BE2C (cell line): ENCODE measurements around the gene MTCL1.

Experiments
- DNase-seq: peaks from one replicate; pipeline ENCODE4 v3.0.0-alpha.2; 2020
- H3K27me3 ChIP-seq: fragments of 250-450 bp; sonication (Bioruptor Pico); 2 replicates; pipeline ENCODE4 v1.5.1; 2020; ENCODE audit warnings: mild to moderate bottlenecking
- H3K36me3 ChIP-seq: fragments of 250-450 bp; sonication (Bioruptor Pico); 2 replicates; pipeline ENCODE4 v1.5.1; 2020; ENCODE audit warnings: mild to moderate bottlenecking
- H3K4me1 ChIP-seq: fragments of 250-450 bp; sonication (Bioruptor Pico); 2 replicates; pipeline ENCODE4 v1.5.1; 2020
- H3K4me3 ChIP-seq: 2 replicates; pipeline ENCODE4 v1.5.1; 2011; ENCODE audit warnings: low read depth, low read length
- H3K9me3 ChIP-seq: fragments of 250-450 bp; sonication (Bioruptor Pico); 2 replicates; pipeline ENCODE4 v1.5.1; 2020
- TF ChIP-seq, protein P1 (sequence below): IDR thresholded peaks from 2 replicates; pipeline ENCODE4 v1.5.1; 2012; ENCODE audit warnings: mild to moderate bottlenecking, low read depth, low read length

Gene MTCL1

DNA sequence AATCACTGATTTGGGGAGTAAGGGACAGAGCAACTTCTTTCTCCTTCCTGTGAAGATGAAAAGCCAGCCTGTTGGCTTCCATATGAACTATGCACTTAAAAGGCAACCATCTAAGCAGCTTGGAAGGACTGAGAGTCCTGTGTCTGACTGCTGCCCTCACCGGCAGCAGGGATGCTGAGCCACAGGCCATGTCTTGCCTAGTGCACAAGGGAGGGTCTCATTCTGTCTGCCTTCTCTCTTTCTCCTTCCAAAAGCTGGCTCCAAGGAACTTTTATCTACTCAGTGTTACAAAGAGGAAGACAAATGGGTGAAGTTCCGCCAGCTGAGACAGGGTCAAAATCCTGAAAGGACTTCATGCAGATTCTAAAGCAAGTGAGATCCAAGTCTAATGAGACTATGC is 146.3 kb downstream of the MTCL1 start:
- H3K4me1 ChIP-seq, result no peaks in the 10 kb centered on the region
- H3K9me3 ChIP-seq, result no peaks in the 10 kb centered on the region
- TF ChIP-seq, protein P1, sequence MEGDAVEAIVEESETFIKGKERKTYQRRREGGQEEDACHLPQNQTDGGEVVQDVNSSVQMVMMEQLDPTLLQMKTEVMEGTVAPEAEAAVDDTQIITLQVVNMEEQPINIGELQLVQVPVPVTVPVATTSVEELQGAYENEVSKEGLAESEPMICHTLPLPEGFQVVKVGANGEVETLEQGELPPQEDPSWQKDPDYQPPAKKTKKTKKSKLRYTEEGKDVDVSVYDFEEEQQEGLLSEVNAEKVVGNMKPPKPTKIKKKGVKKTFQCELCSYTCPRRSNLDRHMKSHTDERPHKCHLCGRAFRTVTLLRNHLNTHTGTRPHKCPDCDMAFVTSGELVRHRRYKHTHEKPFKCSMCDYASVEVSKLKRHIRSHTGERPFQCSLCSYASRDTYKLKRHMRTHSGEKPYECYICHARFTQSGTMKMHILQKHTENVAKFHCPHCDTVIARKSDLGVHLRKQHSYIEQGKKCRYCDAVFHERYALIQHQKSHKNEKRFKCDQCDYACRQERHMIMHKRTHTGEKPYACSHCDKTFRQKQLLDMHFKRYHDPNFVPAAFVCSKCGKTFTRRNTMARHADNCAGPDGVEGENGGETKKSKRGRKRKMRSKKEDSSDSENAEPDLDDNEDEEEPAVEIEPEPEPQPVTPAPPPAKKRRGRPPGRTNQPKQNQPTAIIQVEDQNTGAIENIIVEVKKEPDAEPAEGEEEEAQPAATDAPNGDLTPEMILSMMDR, result no peak
- no peak for DNase-seq
- H3K27me3 ChIP-seq, result no peaks in the 10 kb centered on the region
- no peak overlapping the region for H3K4me3 ChIP-seq
- no peaks in the 10 kb centered on the region for H3K36me3 ChIP-seq

DNA sequence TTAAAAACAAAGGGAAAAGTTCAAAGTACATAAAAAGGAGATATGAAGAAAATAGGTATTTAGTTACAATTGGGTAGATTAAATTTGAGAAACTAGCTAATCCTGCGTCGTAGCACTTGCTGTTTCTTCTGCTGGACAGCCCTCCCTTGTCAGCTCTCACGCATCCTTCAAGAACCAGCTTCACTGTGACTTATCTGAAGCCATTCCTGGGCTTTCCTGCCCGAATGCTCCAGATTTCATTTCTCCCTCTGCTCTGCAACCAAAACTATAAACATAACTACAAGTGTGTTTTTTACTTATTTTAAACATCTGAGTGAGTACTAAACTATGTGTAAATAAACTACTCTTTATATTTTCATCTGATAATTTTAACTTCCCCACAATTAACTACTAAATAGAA is 149.2 kb downstream of the MTCL1 start:
- no peak for DNase-seq
- no peaks in the 10 kb centered on the region for H3K27me3 ChIP-seq
- no peaks in the 10 kb centered on the region for H3K9me3 ChIP-seq
- TF ChIP-seq, protein P1, result no peak
- no peak overlapping the region for H3K4me3 ChIP-seq
- H3K4me1 ChIP-seq, result no peaks in the 10 kb centered on the region
- no peaks in the 10 kb centered on the region for H3K36me3 ChIP-seq

DNA sequence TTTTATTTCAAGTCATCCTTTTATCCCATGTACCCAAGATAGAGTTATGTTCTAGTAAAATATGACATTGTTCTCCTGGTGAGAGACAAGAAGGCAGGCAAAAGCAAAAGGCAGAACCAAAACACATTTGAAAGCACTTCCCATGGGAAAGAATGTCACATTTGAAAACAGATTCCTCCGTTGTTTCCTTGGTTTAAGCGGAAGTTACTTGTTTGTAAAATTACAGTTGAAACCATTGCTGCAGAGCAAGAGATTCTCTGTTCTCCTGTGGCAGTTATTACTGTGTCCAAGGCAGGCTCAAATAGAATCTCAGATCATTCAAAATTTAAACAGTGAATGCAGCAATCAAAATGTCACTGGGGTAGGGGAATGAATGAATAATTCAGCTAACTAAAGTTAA is 149.6 kb downstream of the MTCL1 start:
- no peaks in the 10 kb centered on the region for H3K9me3 ChIP-seq
- no peak overlapping the region for H3K4me3 ChIP-seq
- no peaks in the 10 kb centered on the region for H3K36me3 ChIP-seq
- H3K4me1 ChIP-seq, result no peaks in the 10 kb centered on the region
- no peaks in the 10 kb centered on the region for H3K27me3 ChIP-seq
- TF ChIP-seq, protein P1, result no peak
- no peak for DNase-seq

DNA sequence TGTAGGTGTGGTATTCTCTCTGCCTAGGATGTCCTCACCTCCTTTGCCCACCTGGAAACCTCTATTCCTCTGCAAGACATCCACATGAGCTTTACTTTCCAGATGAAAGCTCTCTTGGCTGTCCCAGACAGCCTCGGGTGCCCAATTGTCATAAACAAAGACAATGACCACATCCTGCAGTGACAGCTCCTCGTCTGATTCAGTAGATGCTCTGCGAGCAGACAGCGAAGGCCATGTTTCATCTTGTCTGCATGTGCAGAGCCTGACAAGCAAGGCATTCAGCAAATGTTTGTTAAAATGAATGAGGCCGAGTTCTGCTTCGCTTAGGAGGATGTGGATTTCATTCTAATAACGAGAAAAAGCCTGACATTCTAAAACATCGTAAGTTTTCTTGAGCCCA is 150.9 kb downstream of the MTCL1 start:
- DNase-seq, result no peak
- Histone ChIP-seq H3K27me3 (no peaks in the 10 kb centered on the region), H3K4me3 (no peak overlapping the region), H3K36me3 (no peaks in the 10 kb centered on the region), H3K4me1 (no peaks in the 10 kb centered on the region), H3K9me3 (no peaks in the 10 kb centered on the region)
- TF ChIP-seq, protein P1, result no peak

DNA sequence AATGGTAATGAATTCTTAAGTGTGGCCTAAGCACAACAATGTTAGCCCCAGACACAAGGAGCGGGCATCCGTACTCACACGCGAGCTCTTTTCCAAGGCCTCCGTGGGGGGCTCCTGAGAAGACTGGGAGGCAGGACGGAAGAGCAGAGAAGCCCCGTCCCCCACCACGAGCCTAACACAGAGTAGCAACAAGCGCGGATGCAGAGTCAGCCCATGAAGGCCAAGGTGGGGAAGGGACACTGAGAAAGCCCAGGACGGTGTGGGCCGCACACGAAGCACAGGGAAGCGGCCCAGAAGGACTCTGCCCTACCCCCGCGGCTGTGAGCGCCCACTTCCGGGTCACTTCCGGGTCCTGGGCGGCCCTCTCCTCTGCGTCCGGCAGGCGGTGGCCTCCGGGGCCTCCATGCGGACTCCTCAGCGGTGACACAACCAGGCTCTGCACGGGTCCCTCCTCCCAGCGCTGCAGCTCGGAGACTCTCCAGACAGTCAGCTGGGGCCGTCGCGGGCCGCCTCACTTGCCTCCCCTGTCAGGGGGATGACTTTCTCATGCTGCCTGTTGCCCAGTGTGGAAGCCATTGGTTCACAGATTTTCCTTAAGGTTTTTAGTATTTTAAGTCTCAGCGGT is 151.5 kb downstream of the MTCL1 start:
- DNase-seq, result no peak
- no peaks in the 10 kb centered on the region for H3K9me3 ChIP-seq
- H3K27me3 ChIP-seq, result no peaks in the 10 kb centered on the region
- TF ChIP-seq, protein P1, result no peak
- no peak overlapping the region for H3K4me3 ChIP-seq
- no peaks in the 10 kb centered on the region for H3K4me1 ChIP-seq
- no peaks in the 10 kb centered on the region for H3K36me3 ChIP-seq

DNA sequence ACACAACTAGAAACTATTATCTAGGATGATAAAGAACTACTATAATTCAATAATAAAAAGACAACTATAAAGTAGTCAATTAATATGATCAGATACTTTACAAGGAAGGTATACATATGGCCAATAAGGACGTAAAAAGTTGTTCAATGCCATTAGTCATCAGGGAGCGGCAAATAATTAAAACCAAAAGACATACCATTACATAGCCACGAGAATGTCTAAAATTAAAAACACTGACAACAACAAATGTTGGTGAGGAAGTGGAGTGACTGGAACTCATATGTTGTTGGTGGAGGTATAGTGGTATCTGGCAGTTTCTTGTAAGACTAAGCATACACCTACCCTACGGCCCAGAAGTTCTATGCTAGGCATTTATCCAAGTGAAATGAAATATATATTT is 152.4 kb downstream of the MTCL1 start:
- Histone ChIP-seq H3K27me3 (no peaks in the 10 kb centered on the region), H3K36me3 (no peaks in the 10 kb centered on the region), H3K9me3 (no peaks in the 10 kb centered on the region), H3K4me1 (no peaks in the 10 kb centered on the region), H3K4me3 (no peak overlapping the region)
- DNase-seq, result no peak
- TF ChIP-seq, protein P1, result no peak
